OCI-LY1 (cell line): ENCODE results near the gene SMAD6.
A peak's percentile ranks its signal among the peaks of the same experiment; 100 is the strongest.

Experiments
- H2AFZ ChIP-seq: fragments of 200-600 bp; sonication (generic), shearing (Covaris generic); 2 replicates; pipeline ENCODE4 v1.6.0; 2014; ENCODE audit warnings: antibody characterized with exemption, mild to moderate bottlenecking, low read length
- H3F3A ChIP-seq: fragments of 200-600 bp; sonication (generic), shearing (Covaris generic); 2 replicates; pipeline ENCODE4 v1.6.0; 2014; ENCODE audit warnings: mild to moderate bottlenecking, antibody characterized with exemption, low read length, moderate library complexity; ENCODE audit not compliant: insufficient read depth
- H3K27ac ChIP-seq: fragments of 200-600 bp; sonication (generic); 2 replicates; pipeline ENCODE4 v1.5.1; 2014; ENCODE audit warnings: low read length, mixed run types, mild to moderate bottlenecking, low read depth; ENCODE audit not compliant: poor library complexity, severe bottlenecking
- H3K27me3 ChIP-seq: fragments of 200-600 bp; sonication (generic); 2 replicates; pipeline ENCODE4 v1.6.0; 2014; ENCODE audit warnings: antibody characterized with exemption, mild to moderate bottlenecking, low read length, moderate library complexity; ENCODE audit not compliant: insufficient read depth
- H3K36me3 ChIP-seq: fragments of 200-600 bp; sonication (generic); 2 replicates; pipeline ENCODE4 v1.6.1; 2014; ENCODE audit warnings: mild to moderate bottlenecking, antibody characterized with exemption, low read length, moderate library complexity, mixed read lengths; ENCODE audit not compliant: insufficient read depth
- H3K4me1 ChIP-seq: fragments of 200-600 bp; sonication (generic); 2 replicates; pipeline ENCODE4 v1.5.1; 2014; ENCODE audit warnings: mild to moderate bottlenecking, low read length, moderate library complexity; ENCODE audit not compliant: insufficient read depth, severe bottlenecking
- H3K4me2 ChIP-seq: fragments of 200-600 bp; sonication (generic), shearing (Covaris generic); 2 replicates; pipeline ENCODE4 v1.6.1; 2014; ENCODE audit warnings: low read length
- H3K4me3 ChIP-seq: fragments of 200-600 bp; sonication (generic); 2 replicates; pipeline ENCODE4 v1.5.1; 2014; ENCODE audit warnings: low read length, low read depth, mild to moderate bottlenecking, mixed read lengths; ENCODE audit not compliant: poor library complexity, severe bottlenecking
- H3K79me2 ChIP-seq: fragments of 200-600 bp; shearing (Covaris generic); 2 replicates; pipeline ENCODE4 v1.6.1; 2016; ENCODE audit warnings: mixed run types, low read length, mixed read lengths; ENCODE audit not compliant: insufficient read depth
- H3K9ac ChIP-seq: fragments of 200-600 bp; sonication (generic), shearing (Covaris generic); 2 replicates; pipeline ENCODE4 v1.6.1; 2014; ENCODE audit warnings: mild to moderate bottlenecking, low read length, mixed read lengths
- H3K9me2 ChIP-seq: fragments of 200-600 bp; sonication (generic), shearing (Covaris generic); 2 replicates; pipeline ENCODE4 v1.6.1; 2014; ENCODE audit warnings: low read depth, mild to moderate bottlenecking, low read length, mixed read lengths
- H3K9me3 ChIP-seq: fragments of 200-600 bp; shearing (Covaris generic); 2 replicates; pipeline ENCODE4 v1.6.1; 2014; ENCODE audit warnings: low read length, mixed read lengths
- H4K20me1 ChIP-seq: fragments of 200-600 bp; sonication (generic), shearing (Covaris generic); 2 replicates; pipeline ENCODE4 v1.6.0; 2016; ENCODE audit warnings: mild to moderate bottlenecking, low read length; ENCODE audit not compliant: insufficient read depth
- EZH2 ChIP-seq: fragments of 200-600 bp; sonication (generic), shearing (Covaris generic); IDR thresholded peaks from 2 replicates; pipeline ENCODE4 v1.8.0; 2017; ENCODE audit warnings: borderline replicate concordance, mixed run types, mild to moderate bottlenecking, antibody characterized with exemption, low read length, moderate library complexity, mixed read lengths
- TF ChIP-seq, protein P1 (sequence below): fragments of 200-600 bp; sonication (generic), shearing (Covaris generic); IDR thresholded peaks from 2 replicates; pipeline ENCODE4 v1.5.1; 2017; ENCODE audit warnings: mild to moderate bottlenecking, antibody characterized with exemption, low read length, moderate library complexity, mixed read lengths

The SMAD6 gene

DNA sequence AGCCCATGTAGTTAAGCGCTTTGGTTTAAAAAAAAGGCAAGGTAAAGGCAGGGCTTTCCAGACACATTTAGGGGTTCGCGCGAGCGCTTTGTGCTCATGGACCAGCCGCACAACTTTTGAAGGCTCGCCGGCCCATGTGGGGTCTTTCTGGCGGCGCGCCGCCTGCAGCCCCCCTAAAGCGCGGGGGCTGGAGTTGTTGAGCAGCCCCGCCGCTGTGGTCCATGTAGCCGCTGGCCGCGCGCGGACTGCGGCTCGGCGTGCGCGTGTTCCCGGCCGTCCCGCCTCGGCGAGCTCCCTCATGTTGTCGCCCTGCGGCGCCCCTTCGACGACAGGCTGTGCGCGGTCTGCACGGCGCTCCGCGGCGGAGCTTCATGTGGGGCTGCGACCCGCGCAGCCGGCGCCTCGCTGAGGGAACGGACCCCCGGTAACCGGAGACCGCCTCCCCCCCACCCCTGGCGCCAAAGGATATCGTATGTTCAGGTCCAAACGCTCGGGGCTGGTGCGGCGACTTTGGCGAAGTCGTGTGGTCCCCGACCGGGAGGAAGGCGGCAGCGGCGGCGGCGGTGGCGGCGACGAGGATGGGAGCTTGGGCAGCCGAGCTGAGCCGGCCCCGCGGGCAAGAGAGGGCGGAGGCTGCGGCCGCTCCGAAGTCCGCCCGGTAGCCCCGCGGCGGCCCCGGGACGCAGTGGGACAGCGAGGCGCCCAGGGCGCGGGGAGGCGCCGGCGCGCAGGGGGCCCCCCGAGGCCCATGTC, 927 bp downstream of the SMAD6 start:
- peak overlapping the region; percentile 90 for H3K27ac ChIP-seq
- H4K20me1 ChIP-seq = no peaks in the 10 kb centered on the region
- TF ChIP-seq, protein P1, sequence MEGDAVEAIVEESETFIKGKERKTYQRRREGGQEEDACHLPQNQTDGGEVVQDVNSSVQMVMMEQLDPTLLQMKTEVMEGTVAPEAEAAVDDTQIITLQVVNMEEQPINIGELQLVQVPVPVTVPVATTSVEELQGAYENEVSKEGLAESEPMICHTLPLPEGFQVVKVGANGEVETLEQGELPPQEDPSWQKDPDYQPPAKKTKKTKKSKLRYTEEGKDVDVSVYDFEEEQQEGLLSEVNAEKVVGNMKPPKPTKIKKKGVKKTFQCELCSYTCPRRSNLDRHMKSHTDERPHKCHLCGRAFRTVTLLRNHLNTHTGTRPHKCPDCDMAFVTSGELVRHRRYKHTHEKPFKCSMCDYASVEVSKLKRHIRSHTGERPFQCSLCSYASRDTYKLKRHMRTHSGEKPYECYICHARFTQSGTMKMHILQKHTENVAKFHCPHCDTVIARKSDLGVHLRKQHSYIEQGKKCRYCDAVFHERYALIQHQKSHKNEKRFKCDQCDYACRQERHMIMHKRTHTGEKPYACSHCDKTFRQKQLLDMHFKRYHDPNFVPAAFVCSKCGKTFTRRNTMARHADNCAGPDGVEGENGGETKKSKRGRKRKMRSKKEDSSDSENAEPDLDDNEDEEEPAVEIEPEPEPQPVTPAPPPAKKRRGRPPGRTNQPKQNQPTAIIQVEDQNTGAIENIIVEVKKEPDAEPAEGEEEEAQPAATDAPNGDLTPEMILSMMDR = no peak
- no peak for TF ChIP-seq EZH2
- no peaks in the 10 kb centered on the region for H3K9me3 ChIP-seq
- no peaks in the 10 kb centered on the region for H3K36me3 ChIP-seq
- no peaks in the 10 kb centered on the region for H3F3A ChIP-seq
- no peak overlapping the region for H2AFZ ChIP-seq
- H3K27me3 ChIP-seq = no peaks in the 10 kb centered on the region
- peak overlapping the region; percentile 98 for H3K9ac ChIP-seq
- H3K9me2 ChIP-seq = no peaks in the 10 kb centered on the region
- peak overlapping the region; percentile 83 for H3K4me3 ChIP-seq
- peaks cover 13% of the 10 kb centered on the region for H3K79me2 ChIP-seq
- peaks cover 48% of the 10 kb centered on the region for H3K4me1 ChIP-seq
- peak overlapping the region; percentile 94 for H3K4me2 ChIP-seq

DNA sequence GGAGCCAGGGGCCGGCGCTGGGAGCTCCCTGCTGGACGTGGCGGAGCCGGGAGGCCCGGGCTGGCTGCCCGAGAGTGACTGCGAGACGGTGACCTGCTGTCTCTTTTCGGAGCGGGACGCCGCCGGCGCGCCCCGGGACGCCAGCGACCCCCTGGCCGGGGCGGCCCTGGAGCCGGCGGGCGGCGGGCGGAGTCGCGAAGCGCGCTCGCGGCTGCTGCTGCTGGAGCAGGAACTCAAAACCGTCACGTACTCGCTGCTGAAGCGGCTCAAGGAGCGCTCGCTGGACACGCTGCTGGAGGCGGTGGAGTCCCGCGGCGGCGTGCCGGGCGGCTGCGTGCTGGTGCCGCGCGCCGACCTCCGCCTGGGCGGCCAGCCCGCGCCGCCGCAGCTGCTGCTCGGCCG, 1.5 kb downstream of the SMAD6 start:
- H3K4me1 ChIP-seq = peaks cover 50% of the 10 kb centered on the region
- H3K9me2 ChIP-seq = no peaks in the 10 kb centered on the region
- no peaks in the 10 kb centered on the region for H3F3A ChIP-seq
- H3K27me3 ChIP-seq = no peaks in the 10 kb centered on the region
- no peaks in the 10 kb centered on the region for H3K9me3 ChIP-seq
- TF ChIP-seq, protein P1 = no peak
- TF ChIP-seq EZH2 = no peak
- no peaks in the 10 kb centered on the region for H3K36me3 ChIP-seq
- H3K79me2 ChIP-seq = peaks cover 13% of the 10 kb centered on the region
- H3K9ac ChIP-seq = peak overlapping the region; percentile 98
- H2AFZ ChIP-seq = no peak overlapping the region
- peak overlapping the region; percentile 90 for H3K27ac ChIP-seq
- H3K4me2 ChIP-seq = peak overlapping the region; percentile 94
- no peaks in the 10 kb centered on the region for H4K20me1 ChIP-seq
- H3K4me3 ChIP-seq = peak overlapping the region; percentile 83

DNA sequence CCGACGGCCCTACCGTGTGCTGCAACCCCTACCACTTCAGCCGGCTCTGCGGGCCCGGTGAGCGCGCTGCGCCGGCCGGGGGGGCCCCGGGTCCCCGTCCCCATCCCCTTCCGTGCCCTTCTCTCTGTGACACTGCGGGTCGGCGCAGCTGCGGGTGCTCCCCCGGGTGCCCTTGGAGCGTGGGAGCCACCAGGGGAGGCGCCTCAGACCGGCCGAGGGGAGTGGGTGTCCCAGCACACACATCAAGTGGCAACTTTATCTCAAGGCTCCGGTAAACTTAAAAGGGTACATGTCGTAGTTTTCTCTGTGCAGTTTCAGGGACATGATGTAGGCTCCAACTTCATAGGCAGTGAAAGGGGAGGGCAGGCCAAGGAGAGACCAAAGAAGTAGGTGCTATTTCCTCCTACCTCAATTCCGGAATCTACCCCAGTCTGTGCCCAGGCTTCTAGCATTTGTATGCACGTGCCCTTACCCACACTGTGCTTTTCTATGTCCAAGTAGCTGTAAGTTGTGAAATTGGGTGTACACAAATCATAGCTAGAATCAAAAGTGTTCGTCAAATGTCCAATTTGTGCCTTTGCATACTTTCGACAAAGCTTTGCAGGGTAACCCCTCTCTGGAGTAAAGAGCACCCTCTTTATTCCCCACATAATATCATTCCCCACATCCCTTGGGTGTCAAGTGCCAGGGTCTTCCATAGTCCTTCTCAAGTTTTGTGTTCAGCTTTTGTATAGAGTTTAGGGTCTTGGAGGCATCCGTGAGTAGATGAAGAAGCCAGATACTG, 2.2 kb downstream of the SMAD6 start:
- peaks cover 13% of the 10 kb centered on the region for H3K79me2 ChIP-seq
- peak overlapping the region; percentile 98 for H3K9ac ChIP-seq
- H3F3A ChIP-seq = no peaks in the 10 kb centered on the region
- H3K9me3 ChIP-seq = no peaks in the 10 kb centered on the region
- no peak for TF ChIP-seq EZH2
- TF ChIP-seq, protein P1 = no peak
- peaks cover 56% of the 10 kb centered on the region for H3K4me1 ChIP-seq
- H3K27me3 ChIP-seq = no peaks in the 10 kb centered on the region
- H4K20me1 ChIP-seq = no peaks in the 10 kb centered on the region
- no peak overlapping the region for H2AFZ ChIP-seq
- H3K4me2 ChIP-seq = peak overlapping the region; percentile 94
- no peaks in the 10 kb centered on the region for H3K9me2 ChIP-seq
- H3K36me3 ChIP-seq = no peaks in the 10 kb centered on the region
- H3K4me3 ChIP-seq = peak overlapping the region; percentile 83
- H3K27ac ChIP-seq = peak overlapping the region; percentile 73
